Measurements from ENCODE around the gene C2CD2L. TPM values are rescaled to one million over a fixed set of nuclear protein-coding genes. Genes with fewer than 3 reads are reported as not detected.
A peak's percentile ranks its signal among the peaks of the same experiment; 100 is the strongest.

C2CD2L gene
- total and polyA plus RNA-seq, 7 donors, result 5.3 to 22.6 (median 6.0) TPM

DNA sequence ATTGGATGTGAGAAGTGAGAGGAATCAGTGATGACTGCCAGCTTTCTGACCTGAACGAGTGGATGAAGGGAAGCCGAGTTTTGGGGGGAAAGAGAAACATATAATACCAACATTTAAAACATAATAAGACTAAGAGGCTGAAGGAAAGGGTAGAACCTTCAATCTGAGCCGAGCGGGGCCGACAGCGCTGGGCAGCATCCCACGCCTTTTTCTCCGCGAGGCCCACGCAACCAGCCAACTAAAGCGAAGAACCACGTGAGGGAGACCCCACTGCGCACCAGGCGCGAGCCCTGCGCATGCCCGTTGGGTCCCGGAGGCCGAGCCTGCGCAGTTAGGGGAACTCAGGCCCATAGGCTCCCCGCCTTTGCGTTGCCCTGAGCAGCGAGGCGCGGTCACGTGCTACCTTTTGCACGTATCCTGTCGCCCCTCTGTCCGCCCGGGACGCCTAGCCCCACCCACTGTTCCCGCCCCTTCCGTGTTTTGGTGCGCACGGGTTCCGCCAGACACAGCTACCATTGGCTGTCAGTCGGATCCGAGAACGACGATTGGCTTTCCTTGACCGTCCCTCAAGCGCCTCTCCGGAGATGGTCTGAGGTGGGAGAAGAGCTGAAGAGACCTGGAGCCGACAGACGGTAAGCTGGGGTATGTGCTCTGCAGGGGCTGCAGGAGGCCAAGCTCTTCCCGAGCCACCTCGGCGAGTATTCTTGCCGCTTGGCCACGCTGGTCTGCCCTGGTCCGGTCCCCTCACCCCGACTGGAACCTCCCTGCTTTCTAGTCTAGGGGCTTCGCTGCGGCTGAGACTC is 14.1 kb downstream of the C2CD2L start, which contains the start of gene HINFP:
Gene HINFP (plus strand): TSS at position 573 of the 803 bp plus-strand sequence. CDS start 5,365 bp downstream, outside the sequence.
- DNase-seq, result peak; percentile 100
- intact Hi-C loops (cut with DNase I), result loop anchor here (2.0 kb wide), 1 partner anchor 14 kb away; the partner anchor contains the start of gene C2CD2L
- Histone ChIP-seq H3K27me3 (no peaks in the 10 kb centered on the region), H3K4me1 (peaks cover 0 to 19% (median 17%) of the 10 kb centered on the region in 4 donors), H3K9me3 (no peaks in the 10 kb centered on the region), H3K27ac (peak within 1 kb of the TSS; percentile 84 to 90 (median 84)), H3K36me3 (peaks cover 0 to 22% (median 9%) of the 10 kb centered on the region in 4 donors), H3K4me3 (peak within 1 kb of the TSS; percentile 68 to 88 (median 80))
- peak; percentile 87 to 96 (median 92) for TF ChIP-seq POLR2AphosphoS5 (IDR thresholded peaks at IDR 0.05)
- TF ChIP-seq EP300 (IDR thresholded peaks at IDR 0.05), result no peak
- TF ChIP-seq, protein P1, sequence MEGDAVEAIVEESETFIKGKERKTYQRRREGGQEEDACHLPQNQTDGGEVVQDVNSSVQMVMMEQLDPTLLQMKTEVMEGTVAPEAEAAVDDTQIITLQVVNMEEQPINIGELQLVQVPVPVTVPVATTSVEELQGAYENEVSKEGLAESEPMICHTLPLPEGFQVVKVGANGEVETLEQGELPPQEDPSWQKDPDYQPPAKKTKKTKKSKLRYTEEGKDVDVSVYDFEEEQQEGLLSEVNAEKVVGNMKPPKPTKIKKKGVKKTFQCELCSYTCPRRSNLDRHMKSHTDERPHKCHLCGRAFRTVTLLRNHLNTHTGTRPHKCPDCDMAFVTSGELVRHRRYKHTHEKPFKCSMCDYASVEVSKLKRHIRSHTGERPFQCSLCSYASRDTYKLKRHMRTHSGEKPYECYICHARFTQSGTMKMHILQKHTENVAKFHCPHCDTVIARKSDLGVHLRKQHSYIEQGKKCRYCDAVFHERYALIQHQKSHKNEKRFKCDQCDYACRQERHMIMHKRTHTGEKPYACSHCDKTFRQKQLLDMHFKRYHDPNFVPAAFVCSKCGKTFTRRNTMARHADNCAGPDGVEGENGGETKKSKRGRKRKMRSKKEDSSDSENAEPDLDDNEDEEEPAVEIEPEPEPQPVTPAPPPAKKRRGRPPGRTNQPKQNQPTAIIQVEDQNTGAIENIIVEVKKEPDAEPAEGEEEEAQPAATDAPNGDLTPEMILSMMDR (IDR thresholded peaks at IDR 0.05), result no peak
- peak; percentile 64 to 70 for TF ChIP-seq POLR2A (IDR thresholded peaks at IDR 0.05)
- WGBS, 2 donors, result 0 to 1% methylated on average over 54 of the region's 54 CpGs

DNA sequence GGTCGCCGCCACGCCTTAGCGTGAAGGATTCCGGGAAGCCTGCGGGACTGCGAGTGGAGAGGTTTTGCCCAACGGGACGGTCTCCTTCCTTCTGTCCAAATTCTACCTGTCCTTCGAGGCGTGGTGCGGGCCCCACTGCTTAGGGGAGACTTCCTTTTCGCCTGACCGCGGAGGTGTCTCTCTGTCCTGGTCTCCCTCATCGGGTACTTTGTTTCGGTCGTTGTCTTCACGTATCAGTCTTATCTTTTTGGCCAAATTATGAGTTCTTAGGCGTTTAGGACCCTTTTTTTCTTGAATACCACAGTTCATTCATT is 14.6 kb downstream of the C2CD2L start:
- 0% methylated on average over 20 of the region's 20 CpGs for WGBS, 2 donors
- intact Hi-C loops (cut with DNase I), result loop anchor here (2.0 kb wide), 1 partner anchor 15 kb away; the partner anchor contains the start of gene C2CD2L
- Histone ChIP-seq H3K27ac (peak overlapping the region; percentile 84 to 90 (median 84)), H3K27me3 (no peaks in the 10 kb centered on the region), H3K36me3 (peaks cover 0 to 21% (median 6%) of the 10 kb centered on the region in 4 donors), H3K4me3 (peak overlapping the region; percentile 68 to 88 (median 80)), H3K9me3 (no peaks in the 10 kb centered on the region), H3K4me1 (peaks cover 0 to 21% (median 17%) of the 10 kb centered on the region in 4 donors)
- no peak for DNase-seq
- TF ChIP-seq EP300 (IDR thresholded peaks at IDR 0.05) (no peak), POLR2AphosphoS5 (IDR thresholded peaks at IDR 0.05) (no peak), POLR2A (IDR thresholded peaks at IDR 0.05) (no peak)
- TF ChIP-seq, protein P1 (IDR thresholded peaks at IDR 0.05), result no peak

DNA sequence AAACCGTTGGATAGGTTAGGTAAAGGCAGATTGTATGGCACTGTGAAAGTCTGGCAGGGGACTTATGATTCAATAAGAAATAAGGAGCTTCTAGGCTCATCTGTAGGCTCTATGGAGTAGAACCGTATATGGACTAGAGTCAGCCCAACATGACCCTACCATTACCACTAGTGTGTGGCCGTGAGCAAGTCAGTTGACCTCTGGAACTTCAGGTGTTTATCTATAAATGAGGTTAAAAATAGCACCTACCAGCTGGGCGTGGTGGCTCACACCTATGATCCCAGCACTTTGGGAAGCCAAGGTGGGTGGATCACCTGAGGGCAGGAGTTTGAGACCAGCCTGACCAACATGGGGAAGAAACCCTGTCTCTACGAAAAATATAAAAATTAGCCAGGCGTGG is 18.7 kb downstream of the C2CD2L start:
- Histone ChIP-seq H3K4me3 (no peak overlapping the region), H3K27ac (no peak overlapping the region), H3K27me3 (no peaks in the 10 kb centered on the region), H3K9me3 (no peaks in the 10 kb centered on the region), H3K4me1 (peaks cover 0 to 18% (median 11%) of the 10 kb centered on the region in 4 donors), H3K36me3 (peaks cover 17 to 59% (median 28%) of the 10 kb centered on the region in 4 donors)
- WGBS, 2 donors, result 53 to 78% methylated on average over 6 of the region's 6 CpGs
- TF ChIP-seq EP300 (IDR thresholded peaks at IDR 0.05), result no peak
- TF ChIP-seq POLR2AphosphoS5 (IDR thresholded peaks at IDR 0.05), result no peak
- TF ChIP-seq, protein P1 (IDR thresholded peaks at IDR 0.05), result no peak
- no peak for TF ChIP-seq POLR2A (IDR thresholded peaks at IDR 0.05)
- DNase-seq, result no peak
- intact Hi-C loops (cut with DNase I), result no loop called here

DNA sequence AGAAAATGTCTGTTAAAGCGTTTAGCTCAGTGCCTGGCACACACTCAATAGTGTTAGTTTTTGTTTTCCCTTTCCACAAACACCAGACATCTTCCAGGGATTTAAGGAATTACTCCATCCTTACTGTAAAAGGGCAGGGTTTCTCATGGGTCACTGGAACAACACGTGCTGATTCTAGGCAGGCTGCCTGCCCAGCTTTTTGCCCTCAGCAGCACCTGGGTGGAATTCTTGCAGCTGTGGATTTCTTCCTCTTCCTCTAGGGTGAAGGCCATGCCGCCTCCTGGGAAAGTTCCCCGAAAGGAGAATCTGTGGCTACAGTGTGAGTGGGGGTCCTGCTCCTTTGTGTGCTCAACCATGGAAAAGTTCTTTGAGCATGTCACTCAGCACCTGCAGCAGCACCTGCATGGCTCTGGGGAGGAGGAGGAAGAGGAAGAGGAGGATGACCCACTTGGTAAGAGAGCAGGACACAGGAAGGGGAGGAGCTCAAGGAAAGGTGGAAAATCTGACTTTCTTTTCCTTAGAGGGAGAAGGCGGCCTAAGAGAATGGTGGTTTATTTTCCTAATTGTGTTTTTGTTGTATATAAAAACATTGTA is 19.6 kb downstream of the C2CD2L start:
- intact Hi-C loops (cut with DNase I), result no loop called here
- 59 to 69% methylated on average over 5 of the region's 5 CpGs for WGBS, 2 donors
- no peak for DNase-seq
- H3K4me3 ChIP-seq, result no peak overlapping the region
- no peak for TF ChIP-seq EP300 (IDR thresholded peaks at IDR 0.05)
- no peak for TF ChIP-seq POLR2A (IDR thresholded peaks at IDR 0.05)
- TF ChIP-seq, protein P1 (IDR thresholded peaks at IDR 0.05), result no peak
- no peak for TF ChIP-seq POLR2AphosphoS5 (IDR thresholded peaks at IDR 0.05)
- H3K4me1 ChIP-seq, result peaks cover 0 to 14% (median 11%) of the 10 kb centered on the region in 4 donors
- no peaks in the 10 kb centered on the region for H3K9me3 ChIP-seq
- peak overlapping the region in 1 of 4 donors; percentile 4 for H3K27ac ChIP-seq
- H3K27me3 ChIP-seq, result no peaks in the 10 kb centered on the region
- H3K36me3 ChIP-seq, result peaks cover 26 to 68% (median 37%) of the 10 kb centered on the region in 4 donors
